ENCODE results near the gene SNX30.

DNA sequence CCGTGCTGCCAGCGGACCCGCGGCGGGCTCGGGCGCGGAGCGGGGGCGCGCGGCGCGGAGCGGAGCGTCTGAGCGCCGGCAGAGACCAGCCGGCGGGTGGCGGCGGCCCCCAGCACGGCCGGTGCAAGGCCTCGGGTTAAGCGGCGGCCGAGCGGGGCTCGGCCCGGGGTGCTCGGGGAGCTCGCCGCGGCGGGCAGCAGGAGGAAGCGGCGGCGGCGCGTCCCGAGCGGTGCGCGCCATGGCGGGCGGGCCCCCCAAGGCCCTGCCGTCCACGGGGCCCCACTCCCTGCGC, 150 bp downstream of the SNX30 start:
- no peak for TF ChIP-seq SUZ12 (IDR thresholded peaks at IDR 0.05)
- no peak for TF ChIP-seq FOXK2 (IDR thresholded peaks at IDR 0.05)
- TF ChIP-seq CTBP1 (IDR thresholded peaks at IDR 0.05; ENCODE audit: borderline replicate concordance), result no peak
- no peak for TF ChIP-seq BHLHE40 (IDR thresholded peaks at IDR 0.05; ENCODE audit: borderline replicate concordance)
- TF ChIP-seq ZNF384 (IDR thresholded peaks at IDR 0.05), result no peak
- TF ChIP-seq ELF4 (IDR thresholded peaks at IDR 0.05), result no peak
- TF ChIP-seq ARNT (IDR thresholded peaks at IDR 0.05), result no peak
- no peak for TF ChIP-seq NFRKB (IDR thresholded peaks at IDR 0.05)
- no peak for TF ChIP-seq SP1 (IDR thresholded peaks at IDR 0.05)

All from HEK293T (cell line).